NB4 (cell line): ENCODE data around the gene NADSYN1.

ENCODE experiments used
- DNase-seq: peaks from one replicate; pipeline ENCODE4 v3.0.0; 2010; ENCODE audit warnings: low read depth
- H3K4me3 ChIP-seq: one replicate; pipeline ENCODE4 v1.5.1; 2011; ENCODE audit warnings: mild to moderate bottlenecking, low read depth, low read length, moderate library complexity
- MAX ChIP-seq: IDR thresholded peaks from 2 replicates; pipeline ENCODE4 v1.6.1; 2011; ENCODE audit warnings: low read depth, low read length
- MYC ChIP-seq: IDR thresholded peaks from 2 replicates; pipeline ENCODE4 v1.6.1; 2011; ENCODE audit warnings: low read depth, low read length
- POLR2A ChIP-seq: IDR thresholded peaks from 2 replicates; pipeline ENCODE4 v1.6.1; 2011; ENCODE audit warnings: mild to moderate bottlenecking; ENCODE audit not compliant: insufficient read length; ENCODE audit errors: extremely low read depth
- TF ChIP-seq, protein P1 (sequence below): IDR thresholded peaks from one replicate; pipeline ENCODE4 v1.5.1; 2012; ENCODE audit warnings: low read depth, low read length

The NADSYN1 gene

DNA sequence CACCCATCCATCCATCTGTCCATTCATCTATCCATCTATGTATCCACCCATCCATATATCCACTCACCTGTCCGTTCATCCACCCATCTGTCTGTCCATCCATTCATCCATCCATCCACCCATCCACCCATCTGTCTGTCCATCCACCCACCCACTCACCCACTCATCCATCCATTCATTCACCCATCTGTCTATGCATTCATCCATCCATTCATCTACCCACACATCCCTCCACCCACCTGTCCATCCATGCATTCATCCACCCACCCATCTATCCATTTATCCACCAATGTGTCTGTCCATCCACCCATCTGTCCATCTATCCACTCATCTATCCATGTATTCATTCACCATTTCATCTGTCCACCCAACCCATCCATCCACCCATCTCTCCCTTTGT, 33.3 kb downstream of the NADSYN1 start:
- H3K4me3 ChIP-seq, result no peak overlapping the region
- DNase-seq, result no peak
- TF ChIP-seq, protein P1, sequence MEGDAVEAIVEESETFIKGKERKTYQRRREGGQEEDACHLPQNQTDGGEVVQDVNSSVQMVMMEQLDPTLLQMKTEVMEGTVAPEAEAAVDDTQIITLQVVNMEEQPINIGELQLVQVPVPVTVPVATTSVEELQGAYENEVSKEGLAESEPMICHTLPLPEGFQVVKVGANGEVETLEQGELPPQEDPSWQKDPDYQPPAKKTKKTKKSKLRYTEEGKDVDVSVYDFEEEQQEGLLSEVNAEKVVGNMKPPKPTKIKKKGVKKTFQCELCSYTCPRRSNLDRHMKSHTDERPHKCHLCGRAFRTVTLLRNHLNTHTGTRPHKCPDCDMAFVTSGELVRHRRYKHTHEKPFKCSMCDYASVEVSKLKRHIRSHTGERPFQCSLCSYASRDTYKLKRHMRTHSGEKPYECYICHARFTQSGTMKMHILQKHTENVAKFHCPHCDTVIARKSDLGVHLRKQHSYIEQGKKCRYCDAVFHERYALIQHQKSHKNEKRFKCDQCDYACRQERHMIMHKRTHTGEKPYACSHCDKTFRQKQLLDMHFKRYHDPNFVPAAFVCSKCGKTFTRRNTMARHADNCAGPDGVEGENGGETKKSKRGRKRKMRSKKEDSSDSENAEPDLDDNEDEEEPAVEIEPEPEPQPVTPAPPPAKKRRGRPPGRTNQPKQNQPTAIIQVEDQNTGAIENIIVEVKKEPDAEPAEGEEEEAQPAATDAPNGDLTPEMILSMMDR, result no peak
- TF ChIP-seq POLR2A (no peak), MYC (no peak), MAX (no peak)

DNA sequence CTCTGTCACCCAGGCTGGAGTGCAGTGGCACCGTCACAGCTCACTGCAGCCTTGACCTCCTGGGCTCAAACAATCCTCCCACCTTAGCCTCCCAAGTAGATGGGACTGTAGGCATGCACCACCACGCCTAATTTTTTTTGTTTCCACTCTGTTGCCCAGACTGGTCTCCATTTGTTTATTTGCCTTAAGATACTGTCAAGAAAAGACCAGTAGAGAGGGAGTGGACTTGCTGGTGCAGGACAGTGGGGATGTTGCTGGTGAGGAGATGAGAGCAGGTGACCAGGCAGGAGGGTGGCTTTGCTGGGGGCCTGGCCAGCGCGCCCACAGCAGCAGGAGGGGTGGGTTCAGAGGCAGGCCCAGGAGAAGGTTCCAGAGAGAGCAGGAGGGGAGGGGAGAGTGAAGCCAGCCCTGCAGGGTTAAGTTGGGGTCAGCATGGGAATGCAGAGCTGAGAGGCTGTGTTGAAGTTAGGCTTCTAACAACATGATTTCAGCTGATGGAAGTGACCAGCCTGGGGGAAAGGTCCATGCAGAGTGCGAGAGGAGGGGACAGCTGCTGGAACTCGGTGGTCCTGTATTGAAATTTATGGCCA, 35.8 kb downstream of the NADSYN1 start:
- TF ChIP-seq MYC, result no peak
- TF ChIP-seq, protein P1, result no peak
- no peak for TF ChIP-seq MAX
- TF ChIP-seq POLR2A, result no peak
- no peak for DNase-seq
- no peak overlapping the region for H3K4me3 ChIP-seq

GRCh38 chr11:71489311-71490043, 36.5 kb downstream of the NADSYN1 start:
- TF ChIP-seq, protein P1, result no peak
- no peak for TF ChIP-seq MYC
- no peak for DNase-seq
- H3K4me3 ChIP-seq, result no peak overlapping the region

DNA sequence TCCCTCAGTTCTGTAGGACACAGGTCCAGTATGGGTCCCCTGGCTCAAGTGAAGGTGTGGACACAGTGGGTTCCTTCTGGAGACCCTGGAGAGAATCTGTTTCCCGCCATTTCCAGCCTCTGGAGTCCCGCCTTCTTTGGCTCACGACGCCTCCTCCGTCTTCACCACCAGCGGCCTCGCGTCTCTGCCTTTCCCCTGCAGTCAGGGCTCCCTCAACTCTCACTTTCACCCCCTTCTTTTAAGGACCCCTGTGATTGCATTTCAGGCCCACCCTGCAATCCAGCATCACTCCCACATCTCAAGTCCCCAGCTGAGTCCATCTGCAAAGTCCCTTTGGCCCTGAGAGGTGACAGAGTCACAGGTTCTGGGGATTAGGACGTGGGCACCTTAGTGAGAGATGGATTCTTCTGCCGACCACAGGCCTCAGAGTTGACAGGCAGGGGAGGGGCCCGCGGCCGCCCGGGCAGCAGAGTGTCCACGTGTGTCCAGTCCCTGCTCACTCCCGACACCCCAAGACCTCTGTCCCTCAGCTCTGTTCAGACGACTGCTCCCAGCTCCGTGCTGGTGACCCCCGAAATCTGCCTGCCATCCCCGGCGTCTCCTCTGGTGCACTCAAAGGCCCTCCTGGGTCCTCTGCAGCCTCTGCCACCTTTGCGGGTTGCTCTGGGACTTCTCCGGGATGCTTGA, 37.2 kb downstream of the NADSYN1 start:
- TF ChIP-seq POLR2A, result no peak
- no peak for TF ChIP-seq MYC
- TF ChIP-seq, protein P1, result no peak
- TF ChIP-seq MAX, result no peak
- H3K4me3 ChIP-seq, result no peak overlapping the region
- DNase-seq, result no peak

GRCh38 chr11:71490731-71491390, 37.9 kb downstream of the NADSYN1 start:
- DNase-seq, result no peak
- no peak for TF ChIP-seq MYC
- no peak for TF ChIP-seq MAX
- no peak for TF ChIP-seq POLR2A
- TF ChIP-seq, protein P1, result no peak
- no peak overlapping the region for H3K4me3 ChIP-seq
